GM15510 (cell line): ENCODE results near the gene RAB44.

Experiments used
- POLR2A ChIP-seq: IDR thresholded peaks from 3 replicates; pipeline ENCODE4 v1.6.1; 2011; ENCODE audit warnings: borderline replicate concordance; ENCODE audit not compliant: insufficient read length; ENCODE audit errors: extremely low read depth

Gene RAB44

DNA sequence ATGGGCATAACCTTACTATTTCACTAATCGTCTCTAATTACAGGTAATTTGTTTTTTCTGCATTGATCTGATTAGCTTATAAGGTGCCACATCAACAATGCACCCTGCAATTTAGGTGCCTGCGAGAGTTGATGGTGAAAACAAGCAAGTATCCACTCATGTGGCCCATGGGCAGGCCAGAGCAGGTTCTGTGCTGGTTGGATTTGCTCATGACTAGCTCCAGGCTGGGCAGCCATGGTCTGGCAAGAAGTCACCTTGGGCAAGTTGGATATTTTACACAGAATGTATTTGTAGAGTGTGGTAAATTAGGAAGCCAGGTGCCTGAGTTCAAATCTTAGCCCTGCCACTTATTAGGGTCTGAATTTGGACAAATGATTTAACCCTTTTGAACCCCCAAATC lies 25.3 kb downstream of the RAB44 start:
- no peak for TF ChIP-seq POLR2A

DNA sequence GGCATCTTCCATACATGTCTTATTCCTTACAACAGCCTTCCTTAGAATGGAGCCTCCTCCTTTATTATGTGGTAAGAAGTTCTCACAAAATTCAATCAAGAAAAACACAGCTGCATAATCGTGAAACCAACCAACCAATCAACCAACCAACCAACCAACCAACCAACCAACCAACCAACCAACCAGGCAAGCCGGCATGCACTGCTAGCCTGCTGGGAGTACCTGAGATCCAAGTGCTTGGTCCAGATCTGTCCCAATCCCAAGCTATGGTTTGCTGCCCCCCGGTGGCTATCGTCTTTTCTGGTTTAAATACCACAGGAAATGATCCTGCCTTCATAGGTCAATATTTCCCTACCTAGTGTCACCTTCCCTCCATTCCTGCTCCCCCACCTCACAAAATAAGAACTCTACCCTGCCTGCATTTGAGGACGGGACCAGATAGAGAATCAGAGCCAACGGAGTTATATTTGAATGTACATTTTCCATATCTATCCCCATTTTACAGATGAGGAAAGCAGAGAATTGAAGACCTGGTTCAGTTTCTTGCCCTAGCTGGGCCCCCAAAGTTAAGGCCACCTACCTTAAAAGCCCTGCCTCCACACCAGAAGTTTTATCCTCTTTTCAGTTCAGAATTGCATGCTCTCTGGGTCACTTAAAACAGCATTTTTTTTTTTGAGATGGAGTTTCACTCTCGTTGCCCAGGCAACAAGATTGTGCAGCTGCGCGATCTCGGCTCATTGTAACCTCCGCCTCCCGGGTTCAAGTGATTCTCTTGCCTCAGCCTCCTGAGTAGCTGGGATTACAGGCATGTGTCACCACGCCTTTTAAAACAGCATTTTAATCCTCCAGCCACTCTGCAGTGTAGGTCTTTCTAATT lies 27.1 kb downstream of the RAB44 start:
- no peak for TF ChIP-seq POLR2A

DNA sequence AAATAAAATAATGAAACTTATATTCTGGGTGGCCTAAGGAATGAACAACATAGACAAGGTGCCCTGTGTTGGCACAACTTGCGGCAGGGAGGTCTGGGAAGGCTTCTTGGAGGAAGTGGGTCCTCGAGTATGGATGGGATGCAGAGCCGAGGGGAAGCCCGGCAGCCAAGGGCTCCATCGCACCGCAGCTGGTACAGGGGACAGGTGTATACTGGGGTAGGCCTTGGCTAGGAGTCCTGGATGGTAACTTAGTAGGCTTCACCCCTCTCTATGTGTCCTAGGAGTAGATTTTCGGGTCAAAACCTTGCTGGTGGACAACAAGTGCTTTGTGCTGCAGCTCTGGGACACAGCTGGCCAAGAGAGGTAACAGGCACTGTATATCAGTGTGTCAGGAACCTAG lies 28.0 kb downstream of the RAB44 start:
- no peak for TF ChIP-seq POLR2A

DNA sequence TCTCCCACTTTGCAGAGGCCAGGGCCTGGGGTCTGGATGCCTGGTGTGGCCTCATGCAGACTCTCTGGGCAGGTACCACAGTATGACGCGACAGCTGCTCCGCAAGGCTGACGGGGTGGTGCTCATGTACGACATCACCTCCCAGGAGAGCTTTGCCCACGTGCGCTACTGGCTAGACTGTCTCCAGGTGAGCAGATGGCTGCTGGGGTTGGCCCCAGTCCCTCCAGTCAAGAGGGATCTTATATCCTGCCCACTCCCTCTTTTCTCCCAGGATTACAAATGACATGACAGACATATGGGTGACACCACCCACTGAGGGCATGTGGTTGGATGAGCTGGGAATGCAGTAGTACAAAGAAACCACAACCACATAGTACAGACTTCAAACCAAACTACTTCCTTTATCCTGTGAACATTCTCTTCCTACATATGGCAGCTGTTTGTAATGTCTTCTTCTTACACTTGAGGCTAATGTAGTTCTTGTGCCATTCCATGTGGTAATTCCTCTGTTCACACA lies 29.9 kb downstream of the RAB44 start:
- no peak for TF ChIP-seq POLR2A

DNA sequence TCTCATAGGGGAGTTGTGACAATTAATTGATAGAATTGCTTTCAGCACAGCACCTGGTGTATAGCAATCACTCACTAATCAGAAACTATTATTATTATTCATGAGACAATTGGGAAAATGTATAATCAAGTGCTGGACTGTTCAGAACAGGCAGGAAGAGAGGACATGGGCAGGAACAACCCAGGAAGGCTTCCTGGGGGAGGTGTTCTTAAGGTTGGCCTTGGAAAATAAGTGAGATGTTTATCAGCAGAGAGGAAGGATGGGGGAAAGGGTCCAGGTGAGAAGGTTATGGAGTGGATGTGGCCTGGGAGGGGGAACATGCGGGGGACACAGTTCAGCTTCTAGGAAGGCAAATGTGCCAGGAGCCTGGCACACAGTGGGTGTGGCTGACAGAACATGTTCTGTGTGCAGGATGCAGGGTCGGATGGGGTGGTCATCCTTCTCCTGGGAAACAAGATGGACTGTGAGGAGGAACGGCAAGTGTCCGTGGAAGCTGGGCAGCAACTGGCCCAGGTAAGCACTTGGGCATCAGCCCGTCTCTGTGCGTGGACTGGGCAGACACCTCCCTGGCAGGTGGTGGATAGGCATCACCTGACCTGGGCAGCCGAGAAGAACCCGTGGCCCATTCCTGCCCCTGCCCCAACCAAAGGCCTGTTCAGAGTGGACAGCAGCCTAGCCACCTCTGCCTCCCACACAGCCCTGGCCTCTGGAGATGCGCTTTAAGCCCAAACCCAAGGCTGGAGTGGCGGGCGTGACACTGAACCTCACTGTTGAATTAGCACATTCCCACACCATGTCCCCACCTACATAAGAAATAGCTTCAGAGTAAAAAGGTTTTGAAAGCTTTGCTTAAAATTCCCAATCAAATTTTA lies 30.9 kb downstream of the RAB44 start:
- no peak for TF ChIP-seq POLR2A

DNA sequence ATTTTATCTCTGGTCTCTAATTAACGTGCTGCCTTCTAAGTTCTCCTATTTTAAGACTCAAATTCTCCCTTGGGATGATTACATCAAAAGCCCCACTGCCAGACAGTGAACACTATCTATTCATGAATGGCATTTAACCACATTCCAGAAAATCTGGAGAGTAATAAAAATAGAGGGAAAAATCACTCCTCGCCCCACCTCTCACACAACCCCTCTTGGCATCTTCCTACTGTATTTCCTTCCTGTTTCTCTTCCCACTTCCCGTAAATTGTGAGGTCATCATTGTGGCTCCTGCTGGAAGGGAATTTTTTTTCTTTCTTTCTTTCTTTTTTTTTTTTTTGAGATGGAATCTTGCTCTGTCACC lies 31.5 kb downstream of the RAB44 start:
- TF ChIP-seq POLR2A: no peak

DNA sequence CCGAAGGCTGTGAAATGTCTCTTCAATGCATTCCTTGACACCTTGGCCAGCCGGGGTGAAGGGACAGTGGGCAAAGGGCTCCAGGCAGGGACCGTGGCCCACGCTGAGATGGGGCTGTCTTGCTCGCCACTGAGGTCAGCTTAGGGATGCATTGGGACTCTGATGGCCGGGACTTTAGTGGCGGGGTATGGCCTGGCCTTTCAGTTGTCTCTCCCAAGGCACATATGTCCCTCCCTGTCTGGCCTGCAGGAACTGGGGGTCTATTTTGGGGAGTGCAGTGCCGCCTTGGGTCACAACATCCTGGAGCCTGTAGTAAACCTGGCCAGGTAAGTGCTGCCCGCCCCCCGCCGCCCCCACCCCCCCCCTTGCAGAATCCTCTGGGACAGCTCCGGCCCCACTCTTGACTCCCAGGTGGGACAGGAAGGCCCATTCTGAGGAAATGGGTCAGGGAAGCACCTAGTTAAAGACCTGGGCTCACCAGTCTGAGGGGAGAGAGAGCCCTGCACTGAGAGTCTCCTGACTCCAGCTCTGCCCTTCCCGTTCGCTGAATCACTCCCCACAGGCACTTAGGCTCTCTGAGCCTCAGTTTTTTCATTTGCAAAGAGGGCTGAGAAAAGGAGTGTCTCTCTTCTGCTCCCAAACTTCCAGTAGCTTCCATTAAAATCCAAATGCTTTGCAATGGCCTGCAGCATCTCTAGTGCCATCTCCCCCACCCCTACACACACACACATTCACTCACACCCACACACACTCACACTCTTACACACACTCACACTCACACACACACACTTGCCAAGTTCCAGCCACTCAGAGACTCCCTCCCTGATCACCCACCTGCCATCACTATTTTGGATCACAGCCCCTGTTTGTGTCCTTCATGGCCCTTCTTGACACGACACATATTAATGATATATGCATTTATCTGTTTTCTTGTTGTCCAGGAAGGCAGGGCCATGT lies 33.1 kb downstream of the RAB44 start:
- no peak for TF ChIP-seq POLR2A

DNA sequence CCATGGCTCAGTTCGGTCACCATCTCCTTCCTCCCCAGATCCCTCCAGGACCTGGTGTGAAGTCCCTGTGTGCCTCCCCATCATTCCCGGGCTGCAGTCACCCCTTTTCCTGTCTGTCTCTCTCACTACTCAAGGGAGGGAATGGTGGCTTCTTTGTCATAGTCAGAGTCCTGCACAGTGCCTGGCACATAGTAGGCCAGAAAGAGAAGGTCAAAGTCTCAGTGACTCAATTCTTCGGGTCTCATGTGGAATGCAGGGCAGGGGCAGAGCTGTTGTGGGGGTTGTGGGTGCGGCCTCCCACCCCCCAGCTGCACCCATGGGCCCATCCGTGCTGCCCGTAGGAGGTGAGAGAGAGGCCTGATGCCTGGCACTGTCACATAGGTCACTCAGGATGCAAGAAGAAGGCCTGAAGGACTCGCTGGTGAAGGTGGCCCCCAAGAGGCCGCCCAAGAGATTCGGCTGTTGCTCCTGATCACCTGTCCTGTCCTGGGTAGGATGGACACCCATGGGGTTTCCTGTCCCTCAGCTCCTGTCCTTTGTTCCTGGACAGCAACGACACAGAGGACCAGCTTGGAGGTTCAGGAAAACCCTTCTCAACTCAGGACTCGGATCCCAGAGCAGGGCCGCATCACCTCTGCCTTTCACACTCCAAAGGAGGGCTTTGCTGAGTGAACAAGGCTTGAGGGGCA lies 34.1 kb downstream of the RAB44 start:
- no peak for TF ChIP-seq POLR2A

DNA sequence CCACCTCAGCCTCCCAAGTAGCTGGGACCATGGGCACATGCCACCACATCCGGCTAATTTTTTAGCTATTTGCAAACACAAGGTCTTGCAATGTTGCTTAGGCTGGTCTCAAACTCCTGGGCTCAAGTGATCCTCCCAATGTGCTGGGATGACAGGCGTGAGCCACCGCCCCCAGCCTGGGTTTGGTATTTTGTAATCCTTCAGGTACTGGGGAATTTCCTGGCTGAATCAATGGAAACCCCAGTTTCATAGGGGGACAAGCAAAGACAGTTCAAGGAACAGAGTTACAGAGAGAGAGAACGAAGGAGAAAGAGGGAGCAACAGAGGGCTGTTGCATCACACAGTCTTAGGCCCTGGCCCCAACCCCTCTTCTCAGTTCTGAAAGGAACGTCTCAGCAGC lies 35.7 kb downstream of the RAB44 start:
- no peak for TF ChIP-seq POLR2A

DNA sequence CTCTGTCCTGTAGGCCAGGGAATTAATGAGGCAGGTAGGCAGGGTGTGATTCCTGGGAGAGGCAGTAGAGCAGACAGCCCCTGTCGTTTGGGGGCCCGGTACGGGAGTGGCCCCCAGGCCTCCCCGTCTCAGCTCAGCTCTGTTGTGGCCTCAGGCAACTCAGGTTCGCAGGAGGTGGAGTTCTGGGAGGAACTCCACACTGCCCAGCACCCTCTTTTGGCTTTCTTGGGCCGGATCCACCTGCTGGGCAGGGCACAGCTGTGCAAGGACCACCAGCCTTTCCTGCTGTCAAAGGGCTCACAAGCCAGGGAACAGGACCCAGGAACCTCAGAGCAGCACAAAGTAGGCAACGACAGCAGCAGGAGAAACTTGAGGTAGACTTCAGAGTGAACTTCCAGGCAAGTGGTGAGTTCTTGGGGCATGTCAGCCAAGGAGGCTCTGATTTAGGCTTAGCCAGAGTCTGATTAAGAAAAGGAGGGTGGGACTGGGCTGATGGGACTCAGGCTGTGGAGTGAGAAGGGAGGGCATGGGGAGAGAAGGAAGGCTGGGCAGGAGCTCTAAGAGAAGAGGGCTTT lies 36.9 kb downstream of the RAB44 start:
- TF ChIP-seq POLR2A: no peak

DNA sequence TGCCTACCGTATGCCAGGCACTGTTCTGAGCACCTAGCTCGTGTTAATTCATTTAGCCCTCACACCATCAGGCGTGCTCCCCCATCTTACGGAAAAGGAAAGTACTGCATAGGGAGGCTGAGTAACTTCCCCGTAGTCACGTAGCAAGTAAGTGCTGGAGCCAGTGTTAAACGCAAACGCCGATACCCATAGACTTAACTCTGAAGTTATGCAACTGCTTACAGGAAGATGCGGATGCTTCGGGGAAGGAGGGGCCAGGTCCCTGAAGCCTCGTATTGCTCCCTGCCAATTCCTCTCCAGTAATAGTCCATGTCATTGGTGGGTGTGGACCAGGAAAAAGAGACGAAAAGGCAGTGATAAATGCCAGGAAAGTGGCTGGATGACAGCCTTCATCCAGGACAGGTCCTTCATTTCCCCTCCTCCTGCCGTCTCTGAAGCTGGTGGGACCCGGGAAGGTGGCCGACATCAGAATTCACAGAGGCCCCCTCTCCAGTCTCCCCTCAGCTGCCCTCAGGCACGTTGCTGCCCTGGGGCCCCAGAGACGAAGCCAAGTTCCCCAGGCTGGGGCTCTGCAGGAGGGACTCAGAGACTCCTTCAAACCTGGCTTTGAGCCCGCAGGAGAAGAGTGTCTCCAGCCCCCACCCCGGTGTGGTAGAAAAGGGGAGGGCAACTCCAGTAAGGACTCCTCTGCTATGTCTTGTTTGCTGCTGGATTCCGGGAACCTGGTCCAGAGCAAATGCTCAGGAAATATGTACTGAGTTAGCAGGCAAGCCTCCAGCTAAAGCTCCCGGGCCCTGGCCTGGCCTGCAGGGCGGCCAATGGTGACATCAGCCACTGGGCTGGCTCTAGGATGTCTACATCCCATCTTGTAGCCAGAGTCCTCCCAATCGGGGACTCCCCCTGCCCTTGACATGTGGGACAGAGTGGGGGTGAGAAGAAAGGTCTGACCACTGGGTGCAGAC lies 37.8 kb downstream of the RAB44 start:
- no peak for TF ChIP-seq POLR2A

DNA sequence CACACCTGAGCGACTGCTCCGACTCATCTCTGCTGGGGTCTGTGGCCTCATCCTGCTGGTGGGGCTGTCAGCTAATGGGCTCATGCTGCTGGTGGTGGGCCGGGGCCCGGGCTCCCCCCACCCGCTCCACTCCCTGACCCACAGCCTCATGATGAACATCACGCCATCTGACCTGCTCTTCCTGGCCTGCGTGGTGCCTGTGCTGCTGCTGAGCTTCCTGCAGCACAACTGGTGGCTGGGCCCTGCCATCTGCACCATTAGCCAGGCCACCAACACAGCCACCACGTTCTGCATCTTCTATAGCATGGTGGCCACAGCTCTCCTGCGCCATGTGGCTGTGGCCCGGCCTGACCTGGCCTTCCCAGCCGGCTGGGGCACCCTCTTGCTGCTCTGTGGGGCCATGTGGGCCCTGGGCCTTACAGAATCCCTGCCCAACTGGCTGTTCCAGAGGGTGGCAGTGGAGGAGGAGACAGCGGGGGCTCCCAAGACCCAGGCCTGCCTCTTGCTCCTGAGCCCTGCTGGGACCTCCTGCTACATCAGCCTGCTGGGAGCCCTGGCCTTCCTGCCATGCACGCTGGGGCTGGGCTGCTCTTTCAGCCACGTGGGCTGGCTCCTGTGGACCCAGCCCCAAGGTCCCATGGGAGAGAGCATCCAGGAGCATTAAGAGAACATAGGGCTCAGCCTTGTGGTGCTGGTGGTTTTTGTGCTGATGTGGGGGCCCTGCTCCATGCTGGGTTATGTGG lies 39.6 kb downstream of the RAB44 start:
- TF ChIP-seq POLR2A: no peak

DNA sequence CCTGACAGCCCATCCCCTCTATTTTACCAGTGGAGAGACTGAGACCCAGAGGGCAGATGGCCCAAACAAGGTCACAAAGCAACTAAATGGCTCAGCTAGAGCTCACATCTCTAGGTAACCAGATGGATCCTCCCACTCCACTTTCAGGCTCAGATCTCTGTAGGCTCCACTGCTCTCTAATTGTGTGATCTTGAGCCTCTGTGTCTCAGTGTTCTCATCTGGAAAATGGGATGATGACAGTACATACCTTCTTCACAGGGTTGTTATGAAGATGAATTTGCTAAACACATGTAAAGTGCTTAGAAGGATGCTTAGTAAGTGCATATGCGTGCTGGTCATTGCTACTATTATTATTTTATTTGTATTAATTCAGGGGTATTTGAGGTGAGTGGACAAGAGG lies 40.5 kb downstream of the RAB44 start:
- TF ChIP-seq POLR2A: no peak
